ENCODE results near the gene GPATCH2.

- TF ChIP-seq CTCF (IDR thresholded peaks at IDR 0.05) (no peak), POLR2A (IDR thresholded peaks at IDR 0.05) (no peak)
These were observed 8.8 kb downstream of the GPATCH2 start for GRCh38 chr1:217622042-217622441.

Measured in esophagus squamous epithelium (tissue), 4 donors.